Measurements from ENCODE around the gene WNT1. TPM values are rescaled to one million over a fixed set of nuclear protein-coding genes. Genes with fewer than 3 reads are reported as not detected.

WNT1 gene
- total RNA-seq, 1 experiment from 2014 or later: not detected

GRCh38 chr12:48995086-48995879 lies 17.2 kb downstream of the WNT1 start:
- H3K27ac Mint-ChIP-seq (ENCODE audit: unreplicated experiment): peak overlapping the region; percentile 5
- Histone ChIP-seq H3K36me3 (ENCODE audit: control insufficient read depth, insufficient read depth, low read length) (no peaks in the 10 kb centered on the region), H3K27me3 (replicated peaks; ENCODE audit: control insufficient read depth, insufficient read depth, low read length) (no peaks in the 10 kb centered on the region), H3K4me3 (ENCODE audit: low read depth, low read length) (no peak overlapping the region), H3K9me3 (no peaks in the 10 kb centered on the region), H3K4me1 (peaks cover 28% of the 10 kb centered on the region)
- H3K4me1 Mint-ChIP-seq (ENCODE audit: low read depth, unreplicated experiment): peaks cover 28% of the 10 kb centered on the region
- H3K27me3 Mint-ChIP-seq (ENCODE audit: insufficient read depth, unreplicated experiment): no peaks in the 10 kb centered on the region
- intact Hi-C loops (cut with micrococcal nuclease; ENCODE audit: unreplicated experiment): loop anchor here (1.0 to 5.0 kb wide), 6 partner anchors 15 to 142 kb away; partner anchors contain the start of gene PRKAG1
- H3K9me3 Mint-ChIP-seq (ENCODE audit: unreplicated experiment): no peaks in the 10 kb centered on the region
- peak overlapping the region; percentile 59 for H3K4me3 Mint-ChIP-seq (ENCODE audit: unreplicated experiment)
- peak; percentile 93 to 96 for DNase-seq
- BruUV-seq (replicated peaks): no TSS peak
- peaks cover 12% of the 10 kb centered on the region for H3K36me3 Mint-ChIP-seq (ENCODE audit: insufficient read depth, unreplicated experiment)
- POLR2A ChIA-PET: interaction anchor here (0.6 kb wide), 1 partner anchor 1247 kb away, joined by 6 read pairs; no protein-coding TSS in a partner anchor
- CTCF ChIA-PET: interaction anchor here (1.4 to 6.3 kb wide), 3 partner anchors 14 to 115 kb away, joined by 4 to 90 read pairs (median 10); partner anchors contain the start of genes LMBR1L, WNT1 and WNT10B
- TF ChIP-seq, protein P1, sequence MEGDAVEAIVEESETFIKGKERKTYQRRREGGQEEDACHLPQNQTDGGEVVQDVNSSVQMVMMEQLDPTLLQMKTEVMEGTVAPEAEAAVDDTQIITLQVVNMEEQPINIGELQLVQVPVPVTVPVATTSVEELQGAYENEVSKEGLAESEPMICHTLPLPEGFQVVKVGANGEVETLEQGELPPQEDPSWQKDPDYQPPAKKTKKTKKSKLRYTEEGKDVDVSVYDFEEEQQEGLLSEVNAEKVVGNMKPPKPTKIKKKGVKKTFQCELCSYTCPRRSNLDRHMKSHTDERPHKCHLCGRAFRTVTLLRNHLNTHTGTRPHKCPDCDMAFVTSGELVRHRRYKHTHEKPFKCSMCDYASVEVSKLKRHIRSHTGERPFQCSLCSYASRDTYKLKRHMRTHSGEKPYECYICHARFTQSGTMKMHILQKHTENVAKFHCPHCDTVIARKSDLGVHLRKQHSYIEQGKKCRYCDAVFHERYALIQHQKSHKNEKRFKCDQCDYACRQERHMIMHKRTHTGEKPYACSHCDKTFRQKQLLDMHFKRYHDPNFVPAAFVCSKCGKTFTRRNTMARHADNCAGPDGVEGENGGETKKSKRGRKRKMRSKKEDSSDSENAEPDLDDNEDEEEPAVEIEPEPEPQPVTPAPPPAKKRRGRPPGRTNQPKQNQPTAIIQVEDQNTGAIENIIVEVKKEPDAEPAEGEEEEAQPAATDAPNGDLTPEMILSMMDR (IDR thresholded peaks at IDR 0.05; ENCODE audit: insufficient read depth in 1 of 2, low read depth in 1 of 2, low read length in 1 of 2, severe bottlenecking in 1 of 2, unreplicated experiment in 1 of 2): peak; percentile 93 to 95

DNA sequence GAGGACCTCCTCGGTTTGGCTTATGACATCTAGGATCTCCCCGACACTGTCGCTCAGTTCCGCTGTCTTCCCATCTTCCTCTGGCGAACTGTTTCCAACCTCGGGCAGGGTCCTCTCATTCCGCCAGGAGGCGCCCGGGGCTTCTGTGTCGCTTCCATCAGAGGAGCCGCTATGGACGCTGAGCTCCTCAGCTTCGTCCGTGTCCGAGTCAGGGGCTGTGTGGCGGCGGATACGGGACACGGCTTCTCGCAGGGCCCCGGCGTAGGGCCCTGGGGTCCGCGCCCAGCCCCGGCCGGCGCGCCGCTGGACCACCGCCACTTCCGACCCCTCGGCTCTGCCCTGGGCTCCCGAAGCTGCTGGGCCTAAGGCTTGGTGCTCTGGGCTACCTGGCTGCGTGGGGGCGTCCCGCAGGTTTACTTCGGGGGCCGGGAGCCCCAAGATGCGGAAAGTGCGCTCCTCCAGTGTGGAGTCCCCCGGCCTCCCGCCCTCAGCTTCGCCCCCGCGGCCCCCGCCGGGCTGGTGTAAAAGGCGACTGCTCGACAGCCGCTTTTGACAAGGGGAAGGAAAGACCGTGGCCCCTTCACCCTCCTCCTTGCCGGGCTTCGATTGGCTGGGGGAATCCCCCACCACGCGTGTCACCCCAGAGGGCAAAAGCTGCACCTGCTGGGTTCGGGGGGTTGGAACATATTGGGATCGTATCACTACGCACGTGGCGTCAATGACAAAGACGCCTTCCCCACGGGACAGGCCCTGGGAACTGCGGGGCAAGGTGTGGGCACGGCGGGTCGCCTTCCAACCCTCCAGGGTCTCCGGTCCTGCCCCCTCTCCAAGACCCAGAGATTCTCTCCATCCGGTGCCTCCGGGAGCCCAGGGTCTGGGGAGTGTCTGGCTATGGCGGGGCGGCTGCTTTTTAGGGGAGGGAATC lies 18.9 kb downstream of the WNT1 start:
- Mint-ChIP-seq H3K9me3 (ENCODE audit: unreplicated experiment) (no peaks in the 10 kb centered on the region), H3K4me1 (ENCODE audit: low read depth, unreplicated experiment) (peaks cover 35% of the 10 kb centered on the region), H3K36me3 (ENCODE audit: insufficient read depth, unreplicated experiment) (peaks cover 24% of the 10 kb centered on the region), H3K27ac (ENCODE audit: unreplicated experiment) (no peak overlapping the region), H3K4me3 (ENCODE audit: unreplicated experiment) (peak overlapping the region; percentile 91), H3K27me3 (ENCODE audit: insufficient read depth, unreplicated experiment) (no peaks in the 10 kb centered on the region)
- intact Hi-C loops (cut with micrococcal nuclease; ENCODE audit: unreplicated experiment): loop anchor here (5.0 kb wide), 1 partner anchor 60 kb away; no protein-coding TSS in a partner anchor
- Histone ChIP-seq H3K27me3 (replicated peaks; ENCODE audit: control insufficient read depth, insufficient read depth, low read length) (no peaks in the 10 kb centered on the region), H3K9me3 (no peaks in the 10 kb centered on the region), H3K4me1 (peaks cover 28% of the 10 kb centered on the region), H3K36me3 (ENCODE audit: control insufficient read depth, insufficient read depth, low read length) (no peaks in the 10 kb centered on the region), H3K4me3 (ENCODE audit: low read depth, low read length) (peak overlapping the region; percentile 49)
- TF ChIP-seq, protein P1 (IDR thresholded peaks at IDR 0.05; ENCODE audit: insufficient read depth in 1 of 2, low read depth in 1 of 2, low read length in 1 of 2, severe bottlenecking in 1 of 2, unreplicated experiment in 1 of 2): peak; percentile 57 to 97
- ChIA-PET POLR2A (interaction anchor here (0.5 to 1.9 kb wide), 6 partner anchors 11 to 145 kb away, joined by 3 to 7 read pairs (median 4); partner anchors contain the start of genes DDX23 and PRKAG1), CTCF (interaction anchor here (0.5 to 6.3 kb wide), 33 partner anchors 8 to 244 kb away, joined by 3 to 90 read pairs (median 6); partner anchors contain the start of genes ARF3, DDX23, FKBP11 and LMBR1L)
- DNase-seq: peak; percentile 76 to 86
- BruUV-seq (replicated peaks): no TSS peak
